Esophagus muscularis mucosa (tissue), 3 donors: ENCODE results near the gene ELAPOR1.

Experiments used
- CTCF ChIP-seq, 3 experiments: fragments of 200-600 bp in 2 of 3; fragments of 450-650 bp in 1 of 3; sonication (generic) in 2 of 3; IDR thresholded peaks; one replicate each; pipeline ENCODE4 v1.5.1; 2017 to 2019; ENCODE audit warnings: antibody characterized with exemption in 3 of 3, mild to moderate bottlenecking in 2 of 3, moderate library complexity in 1 of 3
- POLR2A ChIP-seq: fragments of 450-650 bp; IDR thresholded peaks from one replicate; pipeline ENCODE4 v1.6.1; 2017; ENCODE audit warnings: antibody characterized with exemption, moderate library complexity, mild to moderate bottlenecking, low read depth
- POLR2AphosphoS5 ChIP-seq, 2 donors: sonication (generic); formaldehyde crosslinking; IDR thresholded peaks; one replicate each; pipeline ENCODE4 v1.6.1; 2017; ENCODE audit warnings: antibody characterized with exemption in 2 of 2

- no peak for TF ChIP-seq POLR2AphosphoS5 (IDR thresholded peaks at IDR 0.05)
- no peak for TF ChIP-seq CTCF (IDR thresholded peaks at IDR 0.05)
- no peak for TF ChIP-seq POLR2A
These were observed 48.8 kb upstream of the ELAPOR1 start for GRCh38 chr1:109065137-109065536.
